Aorta (tissue), 5 donors: ENCODE data around the gene S100A4. TPM values are rescaled to one million over a fixed set of nuclear protein-coding genes. Genes with fewer than 3 reads are reported as not detected.
"Not testable (repeated sequence)": the region's sequence is repeated elsewhere in the genome, so short reads cannot be mapped to it uniquely, and the experiment has no call there.

Experiments used
- ATAC-seq: fragments of 200-7000 bp; cut with Tn5 transposase; one replicate; pipeline ENCODE4 v1.9.1; 2022; ENCODE audit warnings: moderate library complexity; ENCODE audit not compliant: low FRiP score
- DNase-seq, 2 donors: peaks; one replicate each; pipeline ENCODE4 v3.0.0-alpha.2; 2020
- H3K27ac ChIP-seq, 2 donors: one replicate each; pipeline ENCODE4 v1.5.1; 2013; ENCODE audit warnings: low read length in 2 of 2, mild to moderate bottlenecking in 2 of 2, moderate library complexity in 2 of 2, control low read depth in 1 of 2, inconsistent platforms in 1 of 2, low read depth in 1 of 2
- H3K27me3 ChIP-seq, 2 donors: one replicate each; pipeline ENCODE4 v1.6.1; 2013; ENCODE audit warnings: control low read depth in 1 of 2, low read length in 1 of 2, mild to moderate bottlenecking in 1 of 2, moderate library complexity in 1 of 2; ENCODE audit not compliant: insufficient read depth in 2 of 2, control insufficient read depth in 1 of 2
- H3K36me3 ChIP-seq, 2 donors: one replicate each; pipeline ENCODE4 v1.6.1; 2013; ENCODE audit warnings: control low read depth in 1 of 2, low read length in 1 of 2, mild to moderate bottlenecking in 1 of 2; ENCODE audit not compliant: insufficient read depth in 2 of 2, control insufficient read depth in 1 of 2
- H3K4me1 ChIP-seq, 2 donors: one replicate each; pipeline ENCODE4 v1.6.1; 2013; ENCODE audit warnings: low read length in 2 of 2, control low read depth in 1 of 2, mild to moderate bottlenecking in 1 of 2, moderate library complexity in 1 of 2; ENCODE audit not compliant: insufficient read depth in 2 of 2, control insufficient read depth in 1 of 2
- H3K4me3 ChIP-seq, 2 donors: one replicate each; pipeline ENCODE4 v1.5.1; 2013; ENCODE audit warnings: low read length in 2 of 2, control low read depth in 1 of 2, mild to moderate bottlenecking in 1 of 2
- H3K9me3 ChIP-seq: one replicate; pipeline ENCODE4 v1.6.1; 2013; ENCODE audit warnings: mild to moderate bottlenecking, low read length; ENCODE audit not compliant: control insufficient read depth
- WGBS, 2 donors: extraction: QIAGEN DNeasy Blood & Tissue Kit; methylation state at CpG; one replicate each; pipeline ENCODE4 v1.1.7; 2013; 5-methylcytosine and 5-hydroxymethylcytosine counted together
- intact Hi-C, 2 donors: fragments of 100-400 bp; cut with DNase I; formaldehyde crosslinking; loops; one replicate each; pipeline versions ENCODE4 v1.14.2 to v1.15.0; 2022
- polyA plus RNA-seq, 2 donors: library from polyadenylated mRNA; stranded (reverse); fragments of 200-250 nt; gene quantifications; one replicate each; pipeline ENCODE4 v1.2.3, GENCODE V29; 2013
- total RNA-seq, 2 donors: library from RNA; stranded (reverse); fragmentation: NEBNext Ultra II Directional; extraction: Animal tissue kit (Norgen Biotek cat#: 25700); gene quantifications; one replicate each; pipeline ENCODE4 v1.2.1, GENCODE V29; 2021
- donor health status: healthy with polysubstance abuse.
- donor health status: Bipolar disorder and iron deficiency.
- donor health status: DM: no; HTN: no; CAD: no.
- donor health status: DM: no; HTN: no; CAD: no.
- donor health status: DM: yes; HTN: yes; CAD: no.

S100A4 gene
- total and polyA plus RNA-seq, 4 donors: 406 to 4,033 (median 2,168) TPM

GRCh38 chr1:153583514-153583913 is 37.9 kb upstream of the S100A4 start:
- 90 to 96% methylated on average over 3 of the region's 3 CpGs for WGBS, 2 donors
- H3K36me3 ChIP-seq, H3K9me3 ChIP-seq, H3K4me3 ChIP-seq, H3K27me3 ChIP-seq, H3K4me1 ChIP-seq, DNase-seq, H3K27ac ChIP-seq, ATAC-seq, intact Hi-C loops: not testable (repeated sequence)

- H3K9me3 ChIP-seq, H3K27ac ChIP-seq, H3K4me3 ChIP-seq, DNase-seq, intact Hi-C loops, H3K36me3 ChIP-seq, H3K4me1 ChIP-seq, H3K27me3 ChIP-seq, ATAC-seq: not testable (repeated sequence)
- WGBS, 2 donors: 93% methylated on average over 29 to 34 of the region's 34 CpGs
These were observed 37.2 kb upstream of the S100A4 start for GRCh38 chr1:153582836-153583235.

- Histone ChIP-seq H3K4me1 (no peaks in the 10 kb centered on the region), H3K27me3 (no peaks in the 10 kb centered on the region), H3K9me3 (no peaks in the 10 kb centered on the region), H3K4me3 (no peak overlapping the region), H3K27ac (no peak overlapping the region), H3K36me3 (no peaks in the 10 kb centered on the region)
- no peak for DNase-seq
- intact Hi-C loops: loop anchor here in 1 of 2 donors (10.0 kb wide), 1 partner anchor 96 kb away; the partner anchor contains the start of genes ILF2 and NPR1
- WGBS, 2 donors: 93 to 94% methylated on average over 3 of the region's 3 CpGs
- ATAC-seq: no peak
These were observed 33.3 kb upstream of the S100A4 start for GRCh38 chr1:153578936-153579335.

- Histone ChIP-seq H3K9me3 (no peaks in the 10 kb centered on the region), H3K27me3 (no peaks in the 10 kb centered on the region), H3K4me3 (no peak overlapping the region), H3K36me3 (no peaks in the 10 kb centered on the region), H3K27ac (no peak overlapping the region), H3K4me1 (no peaks in the 10 kb centered on the region)
- intact Hi-C loops: loop anchor here in 1 of 2 donors (10.0 kb wide), 1 partner anchor 96 kb away; the partner anchor contains the start of genes ILF2 and NPR1
- DNase-seq: no peak
- ATAC-seq: no peak
These were observed 32.9 kb upstream of the S100A4 start for GRCh38 chr1:153578490-153578889.

- DNase-seq (no peak), ATAC-seq (peak; percentile 73)
- 43 to 44% methylated on average over 9 of the region's 9 CpGs for WGBS, 2 donors
- intact Hi-C loops: loop anchor here in 1 of 2 donors (10.0 kb wide), 1 partner anchor 97 kb away; the partner anchor contains the start of genes ILF2 and NPR1
- no peaks in the 10 kb centered on the region for H3K9me3 ChIP-seq
- no peak overlapping the region for H3K4me3 ChIP-seq
- no peaks in the 10 kb centered on the region for H3K27me3 ChIP-seq
- no peak overlapping the region for H3K27ac ChIP-seq
- no peaks in the 10 kb centered on the region for H3K4me1 ChIP-seq
- no peaks in the 10 kb centered on the region for H3K36me3 ChIP-seq
These were observed 32.0 kb upstream of the S100A4 start for GRCh38 chr1:153577624-153578051.

GRCh38 chr1:153577138-153577537 is 31.5 kb upstream of the S100A4 start:
- Histone ChIP-seq H3K4me1 (no peaks in the 10 kb centered on the region), H3K27ac (no peak overlapping the region), H3K4me3 (no peak overlapping the region), H3K9me3 (no peaks in the 10 kb centered on the region), H3K27me3 (no peaks in the 10 kb centered on the region), H3K36me3 (no peaks in the 10 kb centered on the region)
- no peak for DNase-seq
- 81 to 84% methylated on average over 4 of the region's 4 CpGs for WGBS, 2 donors
- intact Hi-C loops: loop anchor here in 1 of 2 donors (10.0 kb wide), 1 partner anchor 98 kb away; the partner anchor contains the start of genes ILF2 and NPR1
- no peak for ATAC-seq

- 93 to 97% methylated on average over 10 of the region's 10 CpGs for WGBS, 2 donors
- H3K4me1 ChIP-seq, H3K4me3 ChIP-seq, H3K36me3 ChIP-seq, H3K27me3 ChIP-seq, DNase-seq, H3K27ac ChIP-seq, ATAC-seq, H3K9me3 ChIP-seq: not testable (repeated sequence)
- intact Hi-C loops: loop anchor here in 1 of 2 donors (10.0 kb wide), 1 partner anchor 99 kb away; the partner anchor contains the start of genes ILF2 and NPR1
These were observed 29.9 kb upstream of the S100A4 start for GRCh38 chr1:153575497-153575896.

GRCh38 chr1:153575081-153575491 is 29.5 kb upstream of the S100A4 start:
- WGBS, 2 donors: 93 to 96% methylated on average over 24 to 35 of the region's 35 CpGs
- H3K27me3 ChIP-seq, H3K4me3 ChIP-seq, H3K27ac ChIP-seq, H3K36me3 ChIP-seq, H3K4me1 ChIP-seq, ATAC-seq, H3K9me3 ChIP-seq, DNase-seq: not testable (repeated sequence)
- intact Hi-C loops: loop anchor here in 1 of 2 donors (10.0 kb wide), 1 partner anchor 100 kb away; the partner anchor contains the start of genes ILF2 and NPR1

- Histone ChIP-seq H3K4me1 (no peaks in the 10 kb centered on the region), H3K27me3 (no peaks in the 10 kb centered on the region), H3K4me3 (no peak overlapping the region), H3K27ac (peak overlapping the region in 1 of 2 donors; percentile 70), H3K36me3 (no peaks in the 10 kb centered on the region), H3K9me3 (no peaks in the 10 kb centered on the region)
- ATAC-seq (no peak), DNase-seq (no peak)
- 71 to 77% methylated on average over 3 of the region's 3 CpGs for WGBS, 2 donors
- intact Hi-C loops: loop anchor here (5.0 to 10.0 kb wide), 3 partner anchors 39 to 101 kb away; partner anchors contain the start of genes ILF2 (in 1 of the 2), NPR1 (in 1 of the 2), S100A14 (in 1 of the 2) and S100A16 (in 1 of the 2)
These were observed 27.7 kb upstream of the S100A4 start for GRCh38 chr1:153573351-153573750.
